Osteocyte (in vitro differentiated cells): ENCODE results near the gene ERMAP. TPM values are rescaled to one million over a fixed set of nuclear protein-coding genes. Genes with fewer than 3 reads are reported as not detected.

Experiments used
- DNase-seq: peaks from one replicate; pipeline ENCODE4 v3.0.0; 2021; ENCODE audit warnings: mixed read lengths; ENCODE audit not compliant: unreplicated experiment; ENCODE audit errors: extremely low spot score
- H3K27ac Mint-ChIP-seq: one replicate; pipeline ENCODE4 v1.8.0; 2021; ENCODE audit warnings: mild to moderate bottlenecking, mixed read lengths; ENCODE audit not compliant: unreplicated experiment
- H3K27me3 Mint-ChIP-seq: one replicate; pipeline ENCODE4 v1.8.0; 2021; ENCODE audit warnings: mixed read lengths; ENCODE audit not compliant: unreplicated experiment
- H3K36me3 Mint-ChIP-seq: one replicate; pipeline ENCODE4 v1.8.0; 2021; ENCODE audit warnings: mixed read lengths; ENCODE audit not compliant: unreplicated experiment
- H3K4me1 Mint-ChIP-seq: one replicate; pipeline ENCODE4 v1.8.0; 2021; ENCODE audit warnings: mixed read lengths; ENCODE audit not compliant: unreplicated experiment
- H3K4me3 Mint-ChIP-seq: one replicate; pipeline ENCODE4 v1.8.0; 2021; ENCODE audit warnings: mild to moderate bottlenecking, moderate library complexity, mixed read lengths; ENCODE audit not compliant: unreplicated experiment
- H3K9me3 Mint-ChIP-seq: one replicate; pipeline ENCODE4 v1.8.0; 2021; ENCODE audit warnings: mixed read lengths; ENCODE audit not compliant: unreplicated experiment
- CTCF ChIP-seq: fragments of 200-600 bp; sonication (generic); IDR thresholded peaks from 2 replicates; pipeline ENCODE4 v1.5.0; 2021; ENCODE audit warnings: antibody characterized with exemption, mild to moderate bottlenecking, moderate library complexity
- total RNA-seq: library from RNA; stranded (reverse); gene quantifications from 2 replicates; pipeline ENCODE4 v1.2.1, GENCODE V29; 2021

The ERMAP gene
- total RNA-seq, 1 donor from 2014 or later: 13.8 TPM

- H3K36me3 Mint-ChIP-seq: peaks cover 33% of the 10 kb centered on the region
- no peaks in the 10 kb centered on the region for H3K9me3 Mint-ChIP-seq
- peak; percentile 97 for DNase-seq
- H3K27me3 Mint-ChIP-seq: no peaks in the 10 kb centered on the region
- peak within 1 kb of the TSS; percentile 93 for H3K4me3 Mint-ChIP-seq
- peak; percentile 64 for TF ChIP-seq CTCF
- H3K4me1 Mint-ChIP-seq: peaks cover 18% of the 10 kb centered on the region
- H3K27ac Mint-ChIP-seq: peak within 1 kb of the TSS; percentile 75
Observed at GRCh38 chr1:42846257-42847110, 29.6 kb downstream of the ERMAP start, which contains the start of gene ZNF691. ZNF691 (plus strand) TSS chr1:42846613; CDS start chr1:42849659, 3,046 bp downstream.

GRCh38 chr1:42847111-42847595 is 30.2 kb downstream of the ERMAP start:
- Mint-ChIP-seq H3K4me1 (peaks cover 18% of the 10 kb centered on the region), H3K9me3 (no peaks in the 10 kb centered on the region), H3K27ac (peak overlapping the region; percentile 75), H3K36me3 (peaks cover 37% of the 10 kb centered on the region), H3K27me3 (no peaks in the 10 kb centered on the region), H3K4me3 (peak overlapping the region; percentile 93)
- DNase-seq: no peak
- TF ChIP-seq CTCF: no peak

GRCh38 chr1:42847721-42848460 is 31.0 kb downstream of the ERMAP start:
- no peaks in the 10 kb centered on the region for H3K27me3 Mint-ChIP-seq
- H3K4me3 Mint-ChIP-seq: peak overlapping the region; percentile 93
- DNase-seq: no peak
- peaks cover 18% of the 10 kb centered on the region for H3K4me1 Mint-ChIP-seq
- H3K27ac Mint-ChIP-seq: no peak overlapping the region
- no peak for TF ChIP-seq CTCF
- no peaks in the 10 kb centered on the region for H3K9me3 Mint-ChIP-seq
- peaks cover 42% of the 10 kb centered on the region for H3K36me3 Mint-ChIP-seq

GRCh38 chr1:42848823-42849537 is 32.1 kb downstream of the ERMAP start:
- H3K4me3 Mint-ChIP-seq: no peak overlapping the region

More at GRCh38 chr1:42848823-42849537, 32.1 kb downstream of the ERMAP start:
- DNase-seq: no peak
- Mint-ChIP-seq H3K9me3 (no peaks in the 10 kb centered on the region), H3K27ac (no peak overlapping the region), H3K27me3 (no peaks in the 10 kb centered on the region), H3K4me1 (peaks cover 18% of the 10 kb centered on the region), H3K36me3 (peaks cover 38% of the 10 kb centered on the region)
- TF ChIP-seq CTCF: no peak
